Lung (tissue), 12 donors: ENCODE results near the gene RHEB. TPM values are rescaled to one million over a fixed set of nuclear protein-coding genes. Genes with fewer than 3 reads are reported as not detected.

Source experiments
- ATAC-seq: fragments of 200-7000 bp; cut with Tn5 transposase; one replicate; pipeline ENCODE4 v1.9.1; 2020; ENCODE audit warnings: moderate number of reproducible peaks; ENCODE audit not compliant: insufficient read depth, low FRiP score
- DNase-seq, 3 donors: peaks; one replicate each; pipeline ENCODE4 v3.0.0-alpha.2; 2013 to 2017
- H3K27ac ChIP-seq, 2 donors: one replicate each; pipeline ENCODE4 v1.5.1; 2013; ENCODE audit warnings: mild to moderate bottlenecking in 2 of 2, moderate library complexity in 2 of 2, control low read depth in 1 of 2, inconsistent platforms in 1 of 2, low read depth in 1 of 2, low read length in 1 of 2
- H3K27me3 ChIP-seq, 3 donors: one replicate each; pipeline ENCODE4 v1.5.1; 2013; ENCODE audit warnings: low read length in 2 of 3; ENCODE audit not compliant: control insufficient read depth in 3 of 3, insufficient read depth in 3 of 3
- H3K36me3 ChIP-seq, 4 donors: one replicate each; pipeline ENCODE4 v1.5.1; 2013; ENCODE audit warnings: low read length in 4 of 4, mild to moderate bottlenecking in 1 of 4, moderate library complexity in 1 of 4; ENCODE audit not compliant: control insufficient read depth in 4 of 4, insufficient read depth in 4 of 4
- H3K4me1 ChIP-seq, 5 donors: one replicate each; pipeline ENCODE4 v1.5.1; 2013; ENCODE audit warnings: low read length in 5 of 5, mild to moderate bottlenecking in 2 of 5, moderate library complexity in 1 of 5; ENCODE audit not compliant: control insufficient read depth in 5 of 5, insufficient read depth in 5 of 5
- H3K4me3 ChIP-seq: one replicate; pipeline ENCODE4 v1.5.1; 2013; ENCODE audit warnings: mild to moderate bottlenecking, control low read depth, moderate library complexity
- H3K9ac ChIP-seq, 2 donors: one replicate each; pipeline ENCODE4 v1.5.1; 2013; ENCODE audit warnings: low read length in 2 of 2, control low read depth in 1 of 2; ENCODE audit not compliant: insufficient read depth in 1 of 2
- H3K9me3 ChIP-seq, 4 donors: one replicate each; pipeline ENCODE4 v1.5.1; 2013; ENCODE audit warnings: low read length in 3 of 4, mild to moderate bottlenecking in 1 of 4, moderate library complexity in 1 of 4; ENCODE audit not compliant: control insufficient read depth in 4 of 4, insufficient read depth in 3 of 4
- CTCF ChIP-seq: IDR thresholded peaks from 2 replicates; pipeline ENCODE4 v1.5.1; 2012; ENCODE audit warnings: mild to moderate bottlenecking; ENCODE audit errors: control extremely low read depth, extremely low read depth
- WGBS, 2 donors: extraction: QIAGEN DNeasy Blood & Tissue Kit; methylation state at CpG; one replicate each; pipeline ENCODE4 v1.1.7; 2013; 5-methylcytosine and 5-hydroxymethylcytosine counted together
- polyA plus RNA-seq, 2 donors: library from polyadenylated mRNA; stranded (reverse); fragments of 200-250 nt; gene quantifications; one replicate each; pipeline ENCODE4 v1.2.1, GENCODE V29; 2013
- total RNA-seq, 2 donors: library from RNA; depleted of rRNA in 1 of 2; stranded (reverse); fragments of >200 nt in 1 of 2; gene quantifications; one replicate each; pipeline ENCODE4 v1.2.1, GENCODE V29; 2014 to 2021
- donor health status: control.
- donor health status: control.
- donor health status: Bipolar disorder and iron deficiency.
- donor health status: healthy.
- donor health status: DM: yes; HTN: yes; CAD: no.

RHEB gene
- total and polyA plus RNA-seq, 4 donors = 65.6 to 117 (median 83.8) TPM

GRCh38 chr7:151452680-151453325 is 66.9 kb downstream of the RHEB start:
- H3K9ac ChIP-seq = no peak overlapping the region
- peaks cover 0 to 2% (median 0%) of the 10 kb centered on the region in 3 donors for H3K27me3 ChIP-seq
- H3K27ac ChIP-seq = no peak overlapping the region
- no peak for TF ChIP-seq CTCF
- peaks cover 0 to 6% (median 0%) of the 10 kb centered on the region in 5 donors for H3K4me1 ChIP-seq
- no peak for ATAC-seq
- no peaks in the 10 kb centered on the region for H3K9me3 ChIP-seq
- no peak overlapping the region for H3K4me3 ChIP-seq
- 85 to 91% methylated on average over 15 of the region's 15 CpGs for WGBS, 2 donors
- H3K36me3 ChIP-seq = no peaks in the 10 kb centered on the region
- DNase-seq = no peak

GRCh38 chr7:151451626-151452571 is 67.8 kb downstream of the RHEB start:
- WGBS, 2 donors = 83 to 90% methylated on average over 23 of the region's 23 CpGs

GRCh38 chr7:151451156-151451555 is 68.5 kb downstream of the RHEB start:
- Histone ChIP-seq H3K9ac (no peak overlapping the region), H3K27ac (no peak overlapping the region), H3K4me3 (no peak overlapping the region), H3K27me3 (peaks cover 0 to 2% (median 0%) of the 10 kb centered on the region in 3 donors), H3K36me3 (no peaks in the 10 kb centered on the region), H3K4me1 (peaks cover 0 to 6% (median 0%) of the 10 kb centered on the region in 5 donors), H3K9me3 (no peaks in the 10 kb centered on the region)
- DNase-seq = no peak
- WGBS, 2 donors = 84 to 89% methylated on average over 5 of the region's 5 CpGs
- ATAC-seq = no peak
- TF ChIP-seq CTCF = no peak

More at GRCh38 chr7:151451626-151452571, 67.8 kb downstream of the RHEB start:
- Histone ChIP-seq H3K9ac (no peak overlapping the region), H3K9me3 (no peaks in the 10 kb centered on the region), H3K4me3 (no peak overlapping the region), H3K4me1 (peaks cover 0 to 6% (median 0%) of the 10 kb centered on the region in 5 donors), H3K27me3 (peaks cover 0 to 2% (median 0%) of the 10 kb centered on the region in 3 donors), H3K27ac (no peak overlapping the region), H3K36me3 (no peaks in the 10 kb centered on the region)
- DNase-seq (peak in 1 of 3 donors; percentile 3), ATAC-seq (no peak)
- no peak for TF ChIP-seq CTCF
